GM19397 (cell line): Measurements from ENCODE around the gene CHM.
"Not testable (repeated sequence)": the region's sequence is repeated elsewhere in the genome, so short reads cannot be mapped to it uniquely, and the experiment has no call there.

ENCODE experiments used
- ATAC-seq: cut with Tn5 transposase; IDR thresholded peaks from one replicate; pipeline ENCODE4 v1.9.1; 2021; ENCODE audit warnings: mild to moderate bottlenecking, moderate library complexity; ENCODE audit not compliant: unreplicated experiment

CHM gene

DNA sequence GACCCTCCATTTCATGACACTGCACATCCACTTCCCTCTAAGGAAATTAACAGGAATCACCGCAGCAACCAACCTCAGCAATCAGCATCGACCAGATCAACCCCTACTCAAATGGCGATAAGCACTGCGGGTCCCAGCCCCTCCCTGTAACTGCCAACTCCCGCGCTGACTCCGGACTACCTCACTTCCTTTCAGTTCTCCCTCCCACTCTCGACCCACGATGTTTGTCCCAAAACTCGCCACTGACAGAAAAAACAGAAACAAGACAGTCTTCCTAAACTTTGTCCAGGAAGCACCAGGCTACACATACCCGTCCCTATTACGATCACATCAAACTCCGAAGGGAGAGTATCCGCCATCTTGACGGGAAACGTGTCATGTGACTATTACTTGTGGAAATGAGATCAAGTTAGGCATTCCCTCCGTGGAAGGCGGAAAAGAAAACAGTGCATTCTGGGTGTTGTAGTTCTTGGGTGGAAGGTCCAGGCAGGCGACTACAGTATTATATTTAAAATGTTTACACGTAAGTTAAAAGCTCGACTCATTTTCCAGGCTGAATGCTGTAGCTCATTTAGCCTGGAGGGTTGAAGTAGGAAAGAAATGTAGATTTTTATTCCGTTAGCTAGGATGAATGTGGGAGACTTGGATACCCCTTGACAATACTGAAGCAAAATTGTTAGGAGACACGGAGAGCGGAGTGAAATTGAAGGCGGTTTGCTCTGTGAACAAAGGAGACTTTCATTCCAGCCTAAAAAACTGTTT lies at the start of gene CHM:
TSS of gene CHM (minus strand) at position 385 of the 762 bp plus-strand sequence. CDS start at position 359, 26 bp downstream.
- peak; percentile 99 for ATAC-seq

DNA sequence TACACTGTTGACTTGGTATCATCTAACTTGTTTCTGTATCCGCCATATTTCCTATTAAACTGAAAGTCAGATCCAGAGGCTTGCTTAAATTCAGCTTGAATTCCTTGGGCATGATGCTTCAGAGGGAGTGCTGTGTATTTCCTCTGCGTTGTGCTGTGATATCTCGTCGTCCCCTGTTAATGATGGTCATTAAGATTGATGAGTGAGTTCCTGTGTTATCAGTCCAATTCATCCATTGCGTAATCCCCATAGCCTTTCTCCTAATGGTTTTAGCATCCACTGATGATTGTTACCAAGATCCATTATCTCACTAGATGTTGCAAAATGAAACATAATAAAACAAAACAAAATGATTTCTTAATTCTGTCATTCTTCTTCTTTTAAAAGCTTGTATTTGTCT lies 31.3 kb upstream of the CHM start:
- ATAC-seq, result no peak

DNA sequence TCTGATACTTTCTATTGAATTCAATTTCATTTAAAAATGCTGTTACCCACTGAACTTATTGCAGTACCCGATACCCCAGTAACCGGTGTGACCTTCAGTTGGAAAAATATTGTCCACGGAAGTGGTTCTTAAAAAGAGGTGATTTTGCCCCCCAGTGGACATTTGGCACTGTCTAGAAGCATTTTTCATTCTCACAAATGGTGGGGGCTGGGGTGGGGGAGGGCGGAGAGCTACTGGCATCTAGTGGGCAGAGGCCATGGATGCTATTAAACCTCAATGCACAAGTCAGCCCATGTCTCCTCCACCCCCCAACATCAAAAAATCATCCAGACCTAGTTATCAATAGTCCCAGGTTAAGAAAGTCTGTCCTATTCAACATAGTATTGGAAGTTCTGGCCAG lies 19.6 kb upstream of the CHM start:
- ATAC-seq, result no peak

DNA sequence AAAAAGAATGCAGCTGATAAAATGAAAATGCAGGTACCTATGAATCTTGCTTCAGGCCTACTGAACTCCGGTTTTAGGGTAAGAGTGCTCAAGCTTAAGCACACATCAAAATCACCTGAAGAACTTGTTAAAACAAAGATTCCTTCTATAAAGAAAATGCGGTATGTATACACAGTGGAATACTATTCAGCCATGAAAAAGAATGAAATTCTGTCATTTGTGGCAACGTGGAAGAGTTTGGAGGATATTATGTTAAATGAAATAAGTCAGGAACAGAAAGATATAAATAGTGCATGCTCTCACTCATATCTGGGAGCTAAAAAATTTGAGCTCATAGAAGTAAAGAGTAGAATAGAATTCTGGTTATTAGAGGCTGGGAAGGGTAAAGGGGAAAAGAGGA lies 14.0 kb upstream of the CHM start:
- ATAC-seq, result no peak

DNA sequence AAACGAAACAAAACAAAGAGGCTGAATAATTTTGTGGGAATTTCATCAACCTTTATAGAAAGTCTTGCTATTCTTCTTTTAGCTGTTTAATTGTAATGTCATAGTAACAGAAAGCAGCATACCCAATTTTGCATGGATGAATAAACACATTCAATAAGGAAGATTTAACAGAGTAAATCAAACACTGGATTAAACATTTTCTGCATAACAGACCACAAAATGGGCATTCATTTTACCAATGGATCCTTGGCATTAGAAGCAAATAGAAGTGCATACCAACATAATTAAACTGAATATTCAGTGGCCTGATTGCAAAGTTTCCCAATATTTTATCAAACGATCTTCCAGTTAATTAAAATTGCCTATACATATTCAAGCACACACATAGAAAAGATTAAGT lies 4.4 kb upstream of the CHM start:
- no peak for ATAC-seq

DNA sequence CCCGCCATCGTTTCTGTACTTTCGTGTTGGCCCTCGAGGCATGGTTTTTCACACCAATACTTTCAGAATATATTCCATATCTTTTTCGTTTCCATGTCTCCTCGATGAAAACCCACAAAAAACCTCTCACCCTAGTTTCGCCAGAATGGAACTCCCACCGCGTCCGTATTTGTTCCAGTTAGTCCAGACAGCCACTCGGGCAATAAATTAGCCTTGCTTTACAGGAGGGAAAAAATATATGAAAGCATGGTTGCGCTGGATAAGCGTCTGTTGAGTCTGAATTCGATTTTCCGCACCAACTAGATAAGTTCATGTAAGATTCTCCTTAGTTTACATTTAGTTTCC lies 550 bp upstream of the CHM start:
- no peak for ATAC-seq

DNA sequence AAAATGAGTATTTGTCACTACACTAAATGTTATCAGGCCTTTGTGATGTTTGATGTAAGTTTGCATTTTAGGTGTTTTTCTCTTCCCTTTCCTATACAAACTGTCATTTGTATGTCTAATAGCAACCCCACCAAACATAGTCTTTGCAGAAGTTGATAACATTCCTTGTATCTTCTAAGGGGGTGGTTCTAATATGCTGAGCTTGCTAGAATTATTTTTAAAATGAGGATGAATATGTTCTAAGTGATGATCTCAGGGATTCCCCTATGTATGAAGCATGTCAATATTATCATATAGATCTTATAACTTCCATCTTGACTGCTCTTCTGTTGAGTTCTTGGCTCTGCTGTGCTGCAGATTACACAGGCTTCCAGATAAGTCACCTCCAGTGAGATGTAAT lies 3.1 kb downstream of the CHM start:
- no peak for ATAC-seq

DNA sequence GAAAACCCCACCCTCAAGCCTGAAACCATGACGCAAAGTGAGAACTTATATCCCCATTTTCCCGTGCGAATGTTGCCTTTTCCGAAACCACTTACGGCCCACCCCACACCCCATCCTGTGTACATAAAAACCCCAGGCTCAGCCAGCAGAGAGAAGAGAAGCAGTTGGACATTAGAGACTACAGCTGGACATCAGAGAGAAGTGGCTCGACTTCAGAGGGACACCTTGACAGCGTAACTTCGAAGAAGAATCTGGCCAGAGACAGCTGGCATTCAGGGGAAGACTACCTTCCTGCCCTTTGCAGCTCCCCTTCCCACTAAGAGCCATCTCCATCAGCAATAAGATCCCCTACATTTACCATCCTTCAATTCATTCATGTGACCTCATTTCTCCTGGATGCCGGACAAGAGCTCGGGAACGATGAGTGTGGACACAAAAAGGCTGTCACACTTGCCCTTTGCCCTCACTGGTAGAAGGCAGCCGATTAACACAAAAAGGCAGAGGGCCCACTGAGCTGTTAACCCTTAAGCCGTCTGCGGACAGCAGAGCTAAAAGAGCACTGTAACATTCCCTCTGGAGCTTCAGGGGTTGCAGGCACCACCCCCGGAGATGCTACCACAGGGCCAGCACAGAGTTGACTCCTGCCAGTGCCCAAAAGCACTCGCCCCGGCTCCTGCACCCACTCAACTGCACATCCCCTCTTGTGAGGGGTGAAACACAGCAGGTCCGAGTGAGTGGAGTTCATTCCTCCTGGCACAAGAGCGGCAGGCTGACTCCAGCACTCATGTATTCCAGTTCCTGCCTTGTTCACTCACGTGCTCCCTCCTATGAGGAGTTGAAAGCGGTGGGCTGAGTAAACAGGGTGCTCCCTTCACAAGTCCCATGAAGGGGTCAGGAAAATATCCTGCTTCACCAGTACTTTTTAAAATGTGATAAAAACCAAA lies 7.5 kb downstream of the CHM start:
- no peak for ATAC-seq

DNA sequence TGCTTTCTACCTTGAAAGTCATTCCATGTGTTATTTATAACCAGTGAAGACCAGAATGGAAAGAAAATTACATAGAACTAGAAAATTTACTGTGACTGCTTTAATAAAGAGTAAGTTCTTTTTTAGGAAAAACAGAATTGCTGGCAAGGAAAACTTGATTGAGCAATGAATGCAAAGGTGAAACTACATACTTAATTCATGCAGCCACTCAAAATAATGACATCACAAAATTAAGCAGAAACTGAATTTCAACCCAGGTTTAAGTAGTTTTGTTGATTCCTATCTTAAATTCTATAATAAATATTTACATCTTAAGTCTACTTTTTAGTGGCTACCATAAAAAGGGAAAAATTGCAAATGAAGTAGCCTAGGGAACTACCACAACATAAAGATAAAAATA lies 14.0 kb downstream of the CHM start:
- no peak for ATAC-seq

GRCh38 chrX:86028681-86029080 lies 18.7 kb downstream of the CHM start:
- ATAC-seq, result no peak

DNA sequence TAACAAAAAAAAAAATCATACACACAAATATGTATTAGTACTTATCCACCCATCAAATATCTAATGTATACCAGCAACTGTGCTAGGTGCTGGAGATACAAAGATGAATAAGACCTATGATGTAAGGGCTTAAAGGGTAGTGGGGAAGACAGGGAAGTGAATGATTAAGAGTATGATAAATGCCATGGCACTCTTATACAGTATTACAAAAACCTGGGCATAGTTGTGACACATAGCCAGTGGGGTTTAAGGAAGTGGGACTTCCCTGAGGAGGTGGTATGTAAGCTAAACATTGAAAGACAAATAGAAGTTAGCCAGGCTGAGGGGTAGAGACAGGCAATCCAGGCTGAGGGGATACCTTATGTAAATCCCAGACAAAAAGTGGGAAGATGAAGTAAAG lies 23.5 kb downstream of the CHM start:
- ATAC-seq, result no peak

DNA sequence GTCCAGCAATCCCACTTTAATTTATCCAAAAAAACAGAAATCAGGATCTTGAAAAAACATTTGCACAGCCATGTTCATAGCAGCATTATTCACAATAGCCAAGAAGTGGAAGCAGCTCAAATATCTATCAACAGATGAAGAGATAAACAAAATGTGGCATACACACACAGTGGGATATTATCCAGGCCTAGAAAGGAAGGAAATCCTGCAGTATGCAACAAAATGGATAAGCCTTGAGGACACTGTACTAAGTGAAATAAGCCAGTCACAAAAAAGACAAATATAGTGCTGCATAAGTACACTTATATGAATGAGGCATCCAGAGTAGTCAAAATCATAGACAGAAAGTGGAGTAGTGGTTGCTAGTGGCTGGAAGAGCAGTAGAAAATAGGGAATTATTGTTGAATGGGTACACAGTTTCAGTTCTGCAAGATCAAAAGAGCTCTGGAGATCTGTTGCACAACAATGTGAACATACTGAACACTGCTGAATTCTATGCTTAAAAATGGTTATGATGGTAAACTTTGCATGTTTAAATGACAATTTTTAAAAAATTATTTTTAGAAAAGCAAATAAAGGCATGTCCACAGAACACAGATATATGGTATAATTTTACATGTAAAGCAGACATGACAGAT lies 25.6 kb downstream of the CHM start:
- ATAC-seq, result no peak

- no peak for ATAC-seq
Measured at GRCh38 chrX:86016139-86016538, 31.2 kb downstream of the CHM start.

DNA sequence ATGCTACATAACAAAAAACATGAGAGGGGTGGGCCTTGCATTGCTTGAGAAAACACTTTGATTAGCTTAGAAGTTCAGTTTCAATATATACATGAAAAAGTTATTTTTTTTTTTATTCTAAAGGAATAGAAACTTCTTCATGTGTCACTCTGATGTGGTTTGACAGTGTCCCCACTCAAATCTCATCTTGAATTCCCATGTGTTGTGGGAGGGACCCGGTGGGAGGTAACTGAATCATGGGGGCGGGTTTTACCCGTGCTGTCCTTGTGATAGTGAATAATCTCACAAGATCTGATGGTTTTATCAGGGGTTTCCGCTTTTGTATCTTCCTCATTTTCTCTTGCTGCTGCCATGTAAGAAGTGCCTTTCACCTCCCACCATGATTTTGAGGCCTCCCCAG lies 32.4 kb downstream of the CHM start:
- not testable (repeated sequence) for ATAC-seq

DNA sequence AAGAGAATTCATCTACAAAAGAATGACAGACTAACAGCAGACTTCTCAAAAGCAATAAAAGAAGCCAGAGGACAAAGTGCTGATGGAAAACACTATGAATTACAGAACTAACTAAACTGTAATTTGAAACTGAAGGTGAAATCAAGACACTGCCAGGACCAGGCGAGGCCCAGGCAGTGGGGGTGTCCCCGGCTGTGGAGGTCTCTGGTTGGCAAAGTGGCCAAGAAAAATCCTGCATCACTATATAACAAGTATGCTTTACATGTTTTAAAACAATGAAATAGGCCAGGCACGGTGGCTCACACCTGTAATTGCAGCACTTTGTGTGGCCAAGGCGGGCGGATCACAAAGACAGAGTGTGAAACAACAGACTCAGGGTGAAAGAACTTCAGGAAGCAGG lies 32.9 kb downstream of the CHM start:
- no peak for ATAC-seq

DNA sequence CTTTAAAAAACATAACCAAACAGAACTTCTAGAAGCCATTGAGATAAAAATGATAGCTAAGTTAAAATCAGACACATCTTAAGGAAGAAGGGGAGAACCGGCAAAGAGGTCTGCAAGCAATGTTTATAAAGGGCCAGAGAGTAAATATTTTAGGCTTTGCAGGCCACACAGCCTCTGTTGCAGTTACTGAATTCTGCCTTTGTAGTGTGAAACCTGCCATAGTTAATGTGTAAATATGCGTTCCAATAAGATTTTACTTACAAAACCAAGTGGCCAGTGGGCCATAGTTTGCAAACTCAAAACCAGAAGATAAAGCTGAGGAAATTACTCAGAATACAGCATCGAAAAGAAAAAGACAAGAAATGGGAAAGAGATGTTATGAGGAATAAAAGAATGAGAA lies 33.6 kb downstream of the CHM start:
- ATAC-seq, result no peak

DNA sequence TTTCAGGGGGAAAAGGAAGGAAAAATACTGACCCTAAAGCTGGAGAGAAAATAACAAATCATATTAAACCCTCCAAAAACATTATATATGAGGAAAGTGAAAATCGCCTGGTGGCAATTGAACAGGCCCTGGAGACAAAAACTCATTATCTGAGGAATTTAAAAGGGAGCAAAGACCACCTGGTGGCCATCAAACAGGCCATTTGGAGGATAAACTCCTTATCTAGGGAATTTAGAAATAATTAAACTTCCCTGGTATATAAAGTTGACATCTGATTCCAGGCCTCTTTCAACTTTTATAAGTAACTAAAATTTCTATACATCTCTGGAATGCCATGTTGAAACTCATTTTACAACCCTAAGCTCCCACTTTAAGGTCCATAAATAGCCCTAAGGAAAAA lies 35.2 kb downstream of the CHM start:
- no peak for ATAC-seq

DNA sequence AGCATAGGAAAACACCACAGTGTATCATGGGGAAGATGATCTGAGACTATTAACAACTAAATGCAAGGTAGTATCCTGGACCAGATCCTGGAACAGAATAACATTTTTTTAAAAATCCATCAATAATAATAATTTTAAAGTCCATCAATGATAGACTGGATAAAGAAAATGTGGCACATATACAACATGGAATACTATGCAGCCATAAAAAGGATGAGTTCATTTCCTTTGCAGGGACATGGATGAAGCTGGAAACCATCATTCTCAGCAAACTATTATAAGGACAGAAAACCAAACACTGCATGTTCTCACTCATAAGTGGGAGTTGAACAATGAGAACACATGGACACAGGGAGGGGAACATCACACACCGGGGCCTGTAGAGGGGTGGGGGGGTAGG lies 37.6 kb downstream of the CHM start:
- not testable (repeated sequence) for ATAC-seq

DNA sequence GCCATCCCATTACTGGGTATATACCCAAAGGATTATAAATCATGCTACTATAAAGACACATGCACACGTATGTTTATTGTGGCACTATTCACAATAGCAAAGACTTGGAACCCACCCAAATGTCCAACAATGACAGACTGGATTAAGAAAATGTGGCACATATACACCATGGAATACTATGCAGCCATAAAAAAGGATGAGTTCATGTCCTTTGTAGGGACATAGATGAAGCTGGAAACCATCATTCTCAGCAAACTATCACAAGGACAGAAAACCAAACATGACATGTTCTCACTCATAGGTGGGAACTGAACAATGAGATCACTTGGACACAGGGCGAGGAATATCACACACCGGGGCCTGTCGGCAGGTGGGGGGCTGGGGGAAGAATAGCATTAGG lies 39.5 kb downstream of the CHM start:
- not testable (repeated sequence) for ATAC-seq

DNA sequence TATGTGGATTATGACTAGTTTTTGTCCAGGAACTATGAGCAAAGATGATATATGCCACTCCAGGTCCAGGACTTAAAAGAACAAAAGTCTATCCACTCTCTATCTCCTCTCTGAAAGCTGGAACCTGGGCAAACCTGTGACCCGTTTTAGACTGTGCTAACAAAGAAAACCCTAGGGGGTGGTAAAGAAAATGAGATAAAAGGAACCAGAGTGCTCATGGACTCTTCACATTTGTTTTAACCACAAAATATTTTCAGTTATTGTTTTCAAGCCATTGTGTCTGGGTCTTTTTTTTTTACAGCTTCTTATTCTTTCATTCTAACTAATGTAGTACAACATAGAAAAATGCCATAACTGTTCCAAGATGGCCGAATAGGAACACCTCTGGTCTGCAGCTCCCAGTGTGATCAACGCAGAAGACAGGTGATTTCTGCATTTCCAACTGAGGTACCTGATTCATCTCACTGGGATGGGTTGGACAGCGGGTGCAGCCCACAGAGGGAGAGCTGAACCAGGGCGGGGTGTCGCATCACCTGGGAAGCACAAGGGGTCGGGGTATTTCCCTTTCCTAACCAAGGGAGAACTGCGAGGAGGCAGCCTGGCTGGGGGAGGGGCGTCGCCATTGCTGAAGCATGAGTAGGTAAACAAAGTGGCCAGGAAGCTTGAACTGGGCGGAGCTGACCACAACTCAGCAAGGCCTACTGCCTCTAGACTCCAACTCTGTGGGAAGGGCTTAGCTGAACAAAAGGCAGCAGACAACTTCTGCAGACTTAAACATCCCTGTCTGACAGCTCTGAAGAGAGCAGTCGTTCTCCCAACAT lies 45.1 kb downstream of the CHM start:
- no peak for ATAC-seq

GRCh38 chrX:85998954-85999353 lies 48.4 kb downstream of the CHM start:
- ATAC-seq, result no peak
